Progenitor cell of endocrine pancreas (in vitro differentiated cells): ENCODE results near the gene KCNIP4. TPM values are rescaled to one million over a fixed set of nuclear protein-coding genes. Genes with fewer than 3 reads are reported as not detected.

Source experiments
- DNase-seq: peaks from one replicate; pipeline ENCODE4 v3.0.0; 2021; ENCODE audit warnings: low spot score; ENCODE audit not compliant: unreplicated experiment
- H3K27ac Mint-ChIP-seq: 2 replicates; pipeline ENCODE4 v1.8.0; 2021; ENCODE audit warnings: mild to moderate bottlenecking, moderate library complexity, mixed read lengths
- H3K27me3 Mint-ChIP-seq: 2 replicates; pipeline ENCODE4 v1.8.0; 2021; ENCODE audit warnings: mixed read lengths
- H3K36me3 Mint-ChIP-seq: 2 replicates; pipeline ENCODE4 v1.8.0; 2022; ENCODE audit warnings: mixed read lengths; ENCODE audit not compliant: insufficient read depth
- H3K4me1 Mint-ChIP-seq: 2 replicates; pipeline ENCODE4 v1.8.0; 2021; ENCODE audit warnings: low read depth, mixed read lengths
- H3K4me3 Mint-ChIP-seq: 2 replicates; pipeline ENCODE4 v1.8.0; 2021; ENCODE audit warnings: low read depth, mild to moderate bottlenecking, moderate library complexity, mixed read lengths
- H3K9me3 Mint-ChIP-seq: 2 replicates; pipeline ENCODE4 v1.8.0; 2021; ENCODE audit warnings: low read depth, mixed read lengths
- CTCF ChIP-seq: fragments of 200-600 bp; sonication (generic); IDR thresholded peaks from one replicate; pipeline ENCODE4 v1.5.0; 2021; ENCODE audit warnings: antibody characterized with exemption, mild to moderate bottlenecking; ENCODE audit not compliant: unreplicated experiment
- total RNA-seq: library from RNA; stranded (reverse); gene quantifications from 2 replicates; pipeline ENCODE4 v1.2.1, GENCODE V29; 2021

KCNIP4 gene
- total RNA-seq, 1 donor from 2014 or later = 0.43 TPM

GRCh38 chr4:21490682-21491081 lies 457.9 kb downstream of the KCNIP4 start:
- Mint-ChIP-seq H3K36me3 (no peaks in the 10 kb centered on the region), H3K4me3 (no peak overlapping the region), H3K9me3 (no peaks in the 10 kb centered on the region), H3K27ac (no peak overlapping the region), H3K4me1 (no peaks in the 10 kb centered on the region), H3K27me3 (no peaks in the 10 kb centered on the region)
- TF ChIP-seq CTCF = no peak
- no peak for DNase-seq

GRCh38 chr4:21476757-21477156 lies 471.8 kb downstream of the KCNIP4 start:
- H3K36me3 Mint-ChIP-seq = no peaks in the 10 kb centered on the region
- H3K4me1 Mint-ChIP-seq = no peaks in the 10 kb centered on the region
- no peak overlapping the region for H3K27ac Mint-ChIP-seq
- no peak for TF ChIP-seq CTCF
- H3K27me3 Mint-ChIP-seq = peaks cover 8% of the 10 kb centered on the region
- peak; percentile 49 for DNase-seq
- no peak overlapping the region for H3K4me3 Mint-ChIP-seq
- no peaks in the 10 kb centered on the region for H3K9me3 Mint-ChIP-seq

GRCh38 chr4:21474195-21474594 lies 474.4 kb downstream of the KCNIP4 start:
- Mint-ChIP-seq H3K27me3 (peaks cover 15% of the 10 kb centered on the region), H3K27ac (no peak overlapping the region), H3K36me3 (no peaks in the 10 kb centered on the region), H3K4me1 (no peaks in the 10 kb centered on the region), H3K9me3 (no peaks in the 10 kb centered on the region), H3K4me3 (no peak overlapping the region)
- no peak for DNase-seq
- TF ChIP-seq CTCF = no peak

- DNase-seq = no peak
- no peaks in the 10 kb centered on the region for H3K4me1 Mint-ChIP-seq
- H3K9me3 Mint-ChIP-seq = no peaks in the 10 kb centered on the region
- peaks cover 7% of the 10 kb centered on the region for H3K27me3 Mint-ChIP-seq
- no peak for TF ChIP-seq CTCF
- H3K4me3 Mint-ChIP-seq = no peak overlapping the region
- H3K36me3 Mint-ChIP-seq = no peaks in the 10 kb centered on the region
- H3K27ac Mint-ChIP-seq = no peak overlapping the region
Observed at GRCh38 chr4:21470535-21470934, 478.0 kb downstream of the KCNIP4 start.

- no peak overlapping the region for H3K27ac Mint-ChIP-seq
- no peaks in the 10 kb centered on the region for H3K36me3 Mint-ChIP-seq
- H3K4me3 Mint-ChIP-seq = no peak overlapping the region
- peaks cover 7% of the 10 kb centered on the region for H3K27me3 Mint-ChIP-seq
- no peaks in the 10 kb centered on the region for H3K4me1 Mint-ChIP-seq
- H3K9me3 Mint-ChIP-seq = no peaks in the 10 kb centered on the region
- peak; percentile 72 for TF ChIP-seq CTCF
- no peak for DNase-seq
Observed at GRCh38 chr4:21469438-21470300, 478.9 kb downstream of the KCNIP4 start.
